ENCODE measurements around the gene SPATA6.

The SPATA6 gene

GRCh38 chr1:48261881-48262400 is 210.1 kb downstream of the SPATA6 start:
- Mint-ChIP-seq H3K27ac (no peak overlapping the region), H3K9me3 (no peaks in the 10 kb centered on the region), H3K36me3 (no peaks in the 10 kb centered on the region), H3K27me3 (peaks cover 4% of the 10 kb centered on the region), H3K4me3 (no peak overlapping the region), H3K4me1 (no peaks in the 10 kb centered on the region)

- H3K27me3 Mint-ChIP-seq, result peaks cover 4% of the 10 kb centered on the region
- H3K4me3 Mint-ChIP-seq, result no peak overlapping the region
- no peak overlapping the region for H3K27ac Mint-ChIP-seq
- H3K9me3 Mint-ChIP-seq, result no peaks in the 10 kb centered on the region
- no peaks in the 10 kb centered on the region for H3K4me1 Mint-ChIP-seq
- no peaks in the 10 kb centered on the region for H3K36me3 Mint-ChIP-seq
Measured at GRCh38 chr1:48258106-48258505, 213.9 kb downstream of the SPATA6 start.

GRCh38 chr1:48254254-48254653 is 217.8 kb downstream of the SPATA6 start:
- no peak overlapping the region for H3K27ac Mint-ChIP-seq
- H3K4me3 Mint-ChIP-seq, result no peak overlapping the region
- H3K36me3 Mint-ChIP-seq, result no peaks in the 10 kb centered on the region
- no peaks in the 10 kb centered on the region for H3K4me1 Mint-ChIP-seq
- H3K9me3 Mint-ChIP-seq, result no peaks in the 10 kb centered on the region
- no peaks in the 10 kb centered on the region for H3K27me3 Mint-ChIP-seq

- no peak overlapping the region for H3K27ac Mint-ChIP-seq
- peaks cover 2% of the 10 kb centered on the region for H3K27me3 Mint-ChIP-seq
- H3K4me1 Mint-ChIP-seq, result no peaks in the 10 kb centered on the region
- H3K36me3 Mint-ChIP-seq, result no peaks in the 10 kb centered on the region
- no peak overlapping the region for H3K4me3 Mint-ChIP-seq
- no peaks in the 10 kb centered on the region for H3K9me3 Mint-ChIP-seq
Measured at GRCh38 chr1:48251821-48252220, 220.2 kb downstream of the SPATA6 start.

- no peaks in the 10 kb centered on the region for H3K36me3 Mint-ChIP-seq
- no peak overlapping the region for H3K27ac Mint-ChIP-seq
- no peaks in the 10 kb centered on the region for H3K9me3 Mint-ChIP-seq
- H3K27me3 Mint-ChIP-seq, result peaks cover 2% of the 10 kb centered on the region
- H3K4me1 Mint-ChIP-seq, result no peaks in the 10 kb centered on the region
- H3K4me3 Mint-ChIP-seq, result no peak overlapping the region
Measured at GRCh38 chr1:48251323-48251722, 220.7 kb downstream of the SPATA6 start.

GRCh38 chr1:48250572-48250971 is 221.4 kb downstream of the SPATA6 start:
- H3K27ac Mint-ChIP-seq, result no peak overlapping the region
- peaks cover 2% of the 10 kb centered on the region for H3K27me3 Mint-ChIP-seq
- no peaks in the 10 kb centered on the region for H3K4me1 Mint-ChIP-seq
- H3K36me3 Mint-ChIP-seq, result no peaks in the 10 kb centered on the region
- H3K4me3 Mint-ChIP-seq, result no peak overlapping the region
- H3K9me3 Mint-ChIP-seq, result no peaks in the 10 kb centered on the region

- no peak overlapping the region for H3K4me3 Mint-ChIP-seq
- peaks cover 2% of the 10 kb centered on the region for H3K27me3 Mint-ChIP-seq
- no peak overlapping the region for H3K27ac Mint-ChIP-seq
- no peaks in the 10 kb centered on the region for H3K9me3 Mint-ChIP-seq
- peaks cover 5% of the 10 kb centered on the region for H3K4me1 Mint-ChIP-seq
- no peaks in the 10 kb centered on the region for H3K36me3 Mint-ChIP-seq
Measured at GRCh38 chr1:48249868-48250267, 222.1 kb downstream of the SPATA6 start.

GRCh38 chr1:48248356-48248755 is 223.6 kb downstream of the SPATA6 start:
- Mint-ChIP-seq H3K9me3 (no peaks in the 10 kb centered on the region), H3K27me3 (peaks cover 2% of the 10 kb centered on the region), H3K4me3 (no peak overlapping the region), H3K36me3 (no peaks in the 10 kb centered on the region), H3K27ac (no peak overlapping the region), H3K4me1 (peaks cover 5% of the 10 kb centered on the region)

GRCh38 chr1:48246727-48247126 is 225.3 kb downstream of the SPATA6 start:
- Mint-ChIP-seq H3K27ac (no peak overlapping the region), H3K4me3 (no peak overlapping the region), H3K9me3 (no peaks in the 10 kb centered on the region), H3K4me1 (peaks cover 5% of the 10 kb centered on the region), H3K36me3 (no peaks in the 10 kb centered on the region), H3K27me3 (peaks cover 2% of the 10 kb centered on the region)

All from activated naive CD4-positive, alpha-beta T cell treated with anti-CD3 and anti-CD28 coated beads, Interleukin-2, amount 50 U/mL, for 24 hours (primary cell).